GM12878 (cell line): ENCODE results near the gene PELI1. TPM values are rescaled to one million over a fixed set of nuclear protein-coding genes. Genes with fewer than 3 reads are reported as not detected.

Experiments
- ATAC-seq: fragments of 200-7000 bp; cut with Tn5 transposase; 3 replicates; pipeline ENCODE4 v1.9.1; 2020; ENCODE audit warnings: mild to moderate bottlenecking, moderate library complexity
- BruUV-seq: library from RNA; stranded (reverse); fragments of 400-500 nt; replicated peaks from 2 replicates; lab custom pipeline; 2021; lab: Mats Ljungman, UMichigan
- CTCF ChIA-PET: fragments of 300-600 bp; sonication (Branson Sonifier 250); formaldehyde crosslinking; extraction: SDS; loops from one replicate; lab custom pipeline; 2021; ENCODE audit warnings: inconsistent platforms; lab: Yijun Ruan, JAX
- POLR2A ChIA-PET: fragments of 350-600 bp; formaldehyde crosslinking; extraction: SDS; loops from one replicate; lab custom pipeline; 2021; ENCODE audit warnings: inconsistent platforms; lab: Charles Lee
- RAD21 ChIA-PET: fragments of 300-600 bp; sonication (Branson Sonifier 250); formaldehyde crosslinking; loops from one replicate; lab custom pipeline; 2023; ENCODE audit warnings: antibody characterized with exemption; ENCODE audit not compliant: unreplicated experiment; lab: Charles Lee
- SMC1A ChIA-PET: fragments of 300-600 bp; sonication (Branson Sonifier 250); formaldehyde crosslinking; loops from one replicate; lab custom pipeline; 2023; ENCODE audit not compliant: unreplicated experiment, uncharacterized antibody; lab: Charles Lee
- DNase-seq: peaks from one replicate; pipeline ENCODE4 v3.0.0-alpha.2; 2011; ENCODE audit warnings: low read depth, low spot score
- FAIRE-seq: peaks from 3 replicates; lab custom pipeline; 2011; peaks lifted over from hg19 to GRCh38; lab: Jason Lieb, UNC
- H2AFZ ChIP-seq: 2 replicates; pipeline ENCODE4 v1.6.0; 2011; ENCODE audit warnings: low read depth, low read length, control low read depth; ENCODE audit not compliant: control insufficient read depth
- H3K27ac ChIP-seq: 2 replicates; pipeline ENCODE4 v1.5.1; 2011; ENCODE audit warnings: control low read depth; ENCODE audit not compliant: control insufficient read depth, insufficient read depth
- H3K27me3 ChIP-seq, 2 experiments: replicated peaks in 1 of 2; 2 replicates each; pipeline versions ENCODE4 v1.6.0 to v1.6.1; 2011; ENCODE audit warnings: low read length in 1 of 2; ENCODE audit not compliant: control insufficient read depth in 2 of 2, insufficient read depth in 2 of 2
- H3K36me3 ChIP-seq, 2 experiments: 2 replicates each; pipeline ENCODE4 v1.5.1; 2011; ENCODE audit warnings: low read length in 1 of 2; ENCODE audit not compliant: control insufficient read depth in 2 of 2, insufficient read depth in 2 of 2
- H3K4me1 ChIP-seq: 2 replicates; pipeline ENCODE4 v1.6.1; 2011; ENCODE audit warnings: mild to moderate bottlenecking, low read length, moderate library complexity, mixed read lengths; ENCODE audit not compliant: control insufficient read depth, insufficient read depth
- H3K4me2 ChIP-seq: 2 replicates; pipeline ENCODE4 v1.6.0; 2011; ENCODE audit warnings: control low read depth; ENCODE audit not compliant: control insufficient read depth, insufficient read depth
- H3K4me3 ChIP-seq: fragments of 200-600 bp; sonication (generic); 2 replicates; pipeline ENCODE4 v1.5.1; 2016
- H3K79me2 ChIP-seq: 2 replicates; pipeline ENCODE4 v1.6.0; 2011; ENCODE audit warnings: low read length; ENCODE audit not compliant: control insufficient read depth, insufficient read depth
- H3K9ac ChIP-seq: 2 replicates; pipeline ENCODE4 v1.8.0; 2011; ENCODE audit warnings: low read length, control low read depth, mixed read lengths; ENCODE audit not compliant: control insufficient read depth, insufficient read depth
- H3K9me3 ChIP-seq: replicated peaks from 3 replicates; pipeline ENCODE4 v1.5.1; 2011; ENCODE audit warnings: mild to moderate bottlenecking, low read length; ENCODE audit not compliant: control insufficient read depth, insufficient read depth
- H4K20me1 ChIP-seq: 2 replicates; pipeline ENCODE4 v1.6.0; 2011; ENCODE audit not compliant: control insufficient read depth, insufficient read depth
- CEBPB ChIP-seq, 2 experiments: fragments of 150-350 bp in 1 of 2; IDR thresholded peaks; 2 replicates each; pipeline ENCODE4 v1.6.1; 2012 to 2014; ENCODE audit warnings: low read depth in 2 of 2, low read length in 2 of 2, borderline replicate concordance in 1 of 2, inconsistent platforms in 1 of 2
- DPF2 ChIP-seq: fragments of 450-650 bp; IDR thresholded peaks from 2 replicates; pipeline ENCODE4 v1.6.1; 2017; ENCODE audit warnings: mild to moderate bottlenecking
- EED ChIP-seq: sonication (generic); IDR thresholded peaks from 2 replicates; pipeline ENCODE4 v1.6.1; 2016; ENCODE audit warnings: antibody characterized with exemption, low read depth
- FOS ChIP-seq: IDR thresholded peaks from 3 replicates; pipeline ENCODE4 v1.6.1; 2011; ENCODE audit warnings: borderline replicate concordance; ENCODE audit not compliant: insufficient read length; ENCODE audit errors: extremely low read depth
- HDAC2 ChIP-seq: fragments of 200-600 bp; sonication (generic); IDR thresholded peaks from 2 replicates; pipeline ENCODE4 v1.6.1; 2017
- KLF5 ChIP-seq: fragments of 450-650 bp; IDR thresholded peaks from 2 replicates; pipeline ENCODE4 v1.6.1; 2014; ENCODE audit warnings: mild to moderate bottlenecking; ENCODE audit not compliant: partially characterized antibody
- MTA2 ChIP-seq: fragments of 450-650 bp; IDR thresholded peaks from 2 replicates; pipeline ENCODE4 v1.6.1; 2016; ENCODE audit warnings: low read depth, mild to moderate bottlenecking, moderate library complexity
- NRF1 ChIP-seq: conservative IDR thresholded peaks from 2 replicates; pipeline ENCODE4 v1.6.1; 2011; ENCODE audit warnings: mild to moderate bottlenecking, low read depth, low read length, improper control_type of control experiment
- RB1 ChIP-seq: fragments of 450-650 bp; formaldehyde crosslinking; IDR thresholded peaks from 2 replicates; pipeline ENCODE4 v1.6.1; 2017; ENCODE audit warnings: mild to moderate bottlenecking, borderline replicate concordance
- SPI1 ChIP-seq: IDR thresholded peaks from 2 replicates; pipeline ENCODE4 v1.6.1; 2011; ENCODE audit warnings: low read depth, mild to moderate bottlenecking, low read length, moderate library complexity, borderline replicate concordance; ENCODE audit not compliant: insufficient read depth
- ZNF274 ChIP-seq: IDR thresholded peaks from one replicate; pipeline ENCODE4 v1.8.0; 2011; ENCODE audit not compliant: insufficient read length, insufficient read depth
- WGBS: methylation state at CpG from one replicate; pipeline ENCODE4 v1.1.6; 2016; ENCODE audit warnings: low lambda C conversion rate; ENCODE audit not compliant: insufficient replicate concordance, insufficient coverage; ENCODE audit errors: missing lambda C conversion rate; 5-methylcytosine and 5-hydroxymethylcytosine counted together
- in situ Hi-C: fragments of 300-500 bp; cut with MboI; formaldehyde crosslinking; loops from 9 replicates; pipeline ENCODE4 v1.14.3; 2018; ENCODE audit warnings: mixed read lengths
- intact Hi-C: fragments of 100-400 bp; cut with micrococcal nuclease; formaldehyde crosslinking; loops from one replicate; pipeline ENCODE4 v1.14.2; 2022; ENCODE audit not compliant: unreplicated experiment
- polyA plus RNA-seq, 11 experiments: library from polyadenylated mRNA; depleted of rRNA in 4 of 11; unstranded in 6 of 11; stranded (reverse) in 5 of 11; fragments of >200 nt; fragmentation: Nextera tagmentation in 4 of 11; fragmentation: Illumina TruSeq in 1 of 11; extraction: Ambion mirVana in 4 of 11; extraction: Trizol in 1 of 11; gene quantifications; 1 replicate in 1 of 11; 2 replicates in 10 of 11; pipeline versions ENCODE4 v1.2.1 to v1.2.3, GENCODE V29; 2011 to 2016; ENCODE audit warnings: inconsistent platforms in 2 of 11, missing spikeins in 2 of 11, low read depth in 1 of 11
- total RNA-seq, 4 experiments: library from RNA; depleted of rRNA in 3 of 4; stranded (reverse); fragments of >200 nt in 3 of 4; fragmentation: Illumina TruSeq in 1 of 4; extraction: Trizol in 1 of 4; gene quantifications; 2 replicates each; pipeline versions ENCODE4 v1.2.1 to v1.2.3, GENCODE V29; 2013 to 2021
- TF ChIP-seq, protein P1 (sequence below): IDR thresholded peaks from 2 replicates; pipeline ENCODE4 v1.6.1; 2012; ENCODE audit warnings: low read depth, low read length, improper control_type of control experiment
- TF ChIP-seq, protein P2 (sequence below): fragments of 450-650 bp; formaldehyde crosslinking; IDR thresholded peaks from 2 replicates; pipeline ENCODE4 v1.4.0; 2022; ENCODE audit warnings: mild to moderate bottlenecking, moderate library complexity
- TF ChIP-seq, protein P3 (sequence below): IDR thresholded peaks from 2 replicates; pipeline ENCODE4 v1.6.1; 2012; ENCODE audit warnings: low read depth, low read length, improper control_type of control experiment
- TF ChIP-seq, protein P4 (sequence below): IDR thresholded peaks from 2 replicates; pipeline ENCODE4 v1.6.1; 2011; ENCODE audit warnings: low read depth, mild to moderate bottlenecking, low read length, moderate library complexity, borderline replicate concordance; ENCODE audit errors: extremely low read depth

PELI1 gene
- total and polyA plus RNA-seq, 10 of the 15 experiments (the other 5 are each of a cell fraction or from before 2014, with no cell fraction given): 12.1 to 92.0 (median 39.8) TPM

DNA sequence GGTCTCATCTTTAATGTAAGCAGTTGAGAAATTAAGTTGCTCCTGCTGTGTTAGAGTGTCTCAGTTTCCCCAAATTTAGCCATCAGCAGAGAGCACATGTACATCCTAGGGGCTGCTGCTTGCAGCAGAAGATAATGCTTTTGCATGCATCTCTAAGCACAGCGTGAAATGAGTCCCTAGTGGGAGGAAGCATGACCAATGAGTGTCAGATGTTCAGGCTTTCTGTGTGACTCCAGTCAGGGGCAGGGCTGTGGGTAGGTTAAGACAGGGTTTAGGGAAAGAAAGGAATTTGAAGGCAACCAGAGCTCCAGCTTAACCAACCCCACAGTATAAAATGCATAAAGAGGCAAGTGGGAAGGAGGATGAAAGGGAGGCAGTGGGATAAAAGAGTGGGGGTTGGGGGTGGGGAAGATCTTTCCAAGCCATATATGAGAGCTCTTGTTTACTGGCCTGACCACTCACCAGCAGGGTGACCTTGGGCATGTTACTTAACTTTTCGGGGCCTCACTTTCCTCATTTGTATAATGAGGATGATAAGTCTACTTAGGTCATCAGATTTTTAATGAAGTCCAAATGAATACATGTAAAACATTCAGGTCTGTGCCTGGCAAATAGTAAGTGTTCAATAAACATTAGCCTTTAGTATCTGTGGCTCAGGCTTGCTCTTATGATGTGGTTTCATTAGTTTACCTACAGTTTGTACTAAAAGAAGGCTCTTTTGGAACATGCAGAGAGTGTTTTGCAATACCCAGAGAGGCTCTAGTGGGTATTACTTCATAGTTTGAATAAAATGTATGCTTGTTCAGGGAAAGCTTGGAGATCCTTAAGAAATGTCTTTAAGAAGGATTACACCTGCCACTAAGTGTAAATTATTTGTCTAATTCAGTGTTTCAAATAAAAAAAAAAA lies 42.7 kb upstream of the PELI1 start:
- DNase-seq: no peak
- ChIA-PET CTCF (interaction anchor here (0.7 kb wide), 1 partner anchor 17 kb away, joined by 3 read pairs; no protein-coding TSS in a partner anchor), RAD21 (no interaction called here), POLR2A (interaction anchor here (0.6 to 1.0 kb wide), 3 partner anchors 38 to 81 kb away, joined by 3 read pairs; no protein-coding TSS in a partner anchor), SMC1A (interaction anchor here (1.0 to 1.3 kb wide), 4 partner anchors 10 to 18 kb away, joined by 3 to 5 read pairs (median 4); no protein-coding TSS in a partner anchor)
- Histone ChIP-seq H3K4me2 (no peak overlapping the region), H3K79me2 (no peaks in the 10 kb centered on the region), H3K9ac (no peak overlapping the region), H3K27me3 (no peaks in the 10 kb centered on the region), H3K4me3 (no peak overlapping the region), H3K4me1 (peaks cover 17% of the 10 kb centered on the region), H3K36me3 (no peaks in the 10 kb centered on the region), H3K9me3 (no peaks in the 10 kb centered on the region; the same call in 2 of the 3 replicates), H4K20me1 (no peaks in the 10 kb centered on the region), H2AFZ (no peak overlapping the region), H3K27ac (no peak overlapping the region)
- no TSS peak for BruUV-seq
- no peak for FAIRE-seq
- 0% methylated on average over 2 of the region's 2 CpGs for WGBS
- in situ Hi-C loops: no loop called here
- intact Hi-C loops: no loop called here
- TF ChIP-seq DPF2 (no peak), CEBPB (IDR thresholded peaks at IDR 0.05; ENCODE audit: borderline replicate concordance in 1 of 2, low read depth in 2 of 2, low read length in 2 of 2) (no peak), FOS (no peak), ZNF274 (no peak), HDAC2 (no peak), RB1 (no peak), MTA2 (no peak), SPI1 (no peak), KLF5 (no peak), EED (no peak), NRF1 (no peak)
- TF ChIP-seq, protein P1, sequence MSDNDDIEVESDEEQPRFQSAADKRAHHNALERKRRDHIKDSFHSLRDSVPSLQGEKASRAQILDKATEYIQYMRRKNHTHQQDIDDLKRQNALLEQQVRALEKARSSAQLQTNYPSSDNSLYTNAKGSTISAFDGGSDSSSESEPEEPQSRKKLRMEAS: no peak
- TF ChIP-seq, protein P2, sequence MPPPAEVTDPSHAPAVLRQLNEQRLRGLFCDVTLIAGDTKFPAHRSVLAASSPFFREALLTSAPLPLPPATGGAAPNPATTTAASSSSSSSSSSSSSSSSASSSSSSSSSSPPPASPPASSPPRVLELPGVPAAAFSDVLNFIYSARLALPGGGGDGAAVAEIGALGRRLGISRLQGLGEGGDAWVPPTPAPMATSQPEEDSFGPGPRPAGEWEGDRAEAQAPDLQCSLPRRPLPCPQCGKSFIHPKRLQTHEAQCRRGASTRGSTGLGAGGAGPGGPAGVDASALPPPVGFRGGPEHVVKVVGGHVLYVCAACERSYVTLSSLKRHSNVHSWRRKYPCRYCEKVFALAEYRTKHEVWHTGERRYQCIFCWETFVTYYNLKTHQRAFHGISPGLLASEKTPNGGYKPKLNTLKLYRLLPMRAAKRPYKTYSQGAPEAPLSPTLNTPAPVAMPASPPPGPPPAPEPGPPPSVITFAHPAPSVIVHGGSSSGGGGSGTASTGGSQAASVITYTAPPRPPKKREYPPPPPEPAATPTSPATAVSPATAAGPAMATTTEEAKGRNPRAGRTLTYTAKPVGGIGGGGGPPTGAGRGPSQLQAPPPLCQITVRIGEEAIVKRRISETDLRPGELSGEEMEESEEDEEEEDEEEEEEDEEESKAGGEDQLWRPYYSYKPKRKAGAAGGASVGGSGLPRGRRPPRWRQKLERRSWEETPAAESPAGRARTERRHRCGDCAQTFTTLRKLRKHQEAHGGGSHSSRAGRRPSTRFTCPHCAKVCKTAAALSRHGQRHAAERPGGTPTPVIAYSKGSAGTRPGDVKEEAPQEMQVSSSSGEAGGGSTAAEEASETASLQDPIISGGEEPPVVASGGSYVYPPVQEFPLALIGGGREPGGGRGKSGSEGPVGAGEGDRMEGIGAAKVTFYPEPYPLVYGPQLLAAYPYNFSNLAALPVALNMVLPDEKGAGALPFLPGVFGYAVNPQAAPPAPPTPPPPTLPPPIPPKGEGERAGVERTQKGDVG (CRISPR knock-in tag): no peak
- TF ChIP-seq, protein P3, sequence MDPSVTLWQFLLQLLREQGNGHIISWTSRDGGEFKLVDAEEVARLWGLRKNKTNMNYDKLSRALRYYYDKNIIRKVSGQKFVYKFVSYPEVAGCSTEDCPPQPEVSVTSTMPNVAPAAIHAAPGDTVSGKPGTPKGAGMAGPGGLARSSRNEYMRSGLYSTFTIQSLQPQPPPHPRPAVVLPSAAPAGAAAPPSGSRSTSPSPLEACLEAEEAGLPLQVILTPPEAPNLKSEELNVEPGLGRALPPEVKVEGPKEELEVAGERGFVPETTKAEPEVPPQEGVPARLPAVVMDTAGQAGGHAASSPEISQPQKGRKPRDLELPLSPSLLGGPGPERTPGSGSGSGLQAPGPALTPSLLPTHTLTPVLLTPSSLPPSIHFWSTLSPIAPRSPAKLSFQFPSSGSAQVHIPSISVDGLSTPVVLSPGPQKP: no peak
- TF ChIP-seq, protein P4, sequence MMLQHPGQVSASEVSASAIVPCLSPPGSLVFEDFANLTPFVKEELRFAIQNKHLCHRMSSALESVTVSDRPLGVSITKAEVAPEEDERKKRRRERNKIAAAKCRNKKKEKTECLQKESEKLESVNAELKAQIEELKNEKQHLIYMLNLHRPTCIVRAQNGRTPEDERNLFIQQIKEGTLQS: no peak
- peak; percentile 64 for ATAC-seq
